CD4-positive, CD25-positive, alpha-beta regulatory T cell (primary cell): ENCODE measurements around the gene DBH. TPM values are rescaled to one million over a fixed set of nuclear protein-coding genes. Genes with fewer than 3 reads are reported as not detected.

ENCODE experiments used
- ATAC-seq, 2 donors: fragments of 150-1000 bp; cut with Tn5 transposase; one replicate each; pipeline ENCODE4 v1.10.0; 2021; ENCODE audit warnings: low read depth in 2 of 2, moderate number of reproducible peaks in 2 of 2, moderate library complexity in 1 of 2
- DNase-seq, 3 donors: peaks; one replicate each; pipeline versions ENCODE4 v3.0.0 to v3.0.0-alpha.2; 2012 to 2022; ENCODE audit warnings: mixed read lengths in 1 of 3
- H3K27ac ChIP-seq: one replicate; pipeline ENCODE4 v1.7.0; 2013; ENCODE audit warnings: mild to moderate bottlenecking, low read length; ENCODE audit not compliant: insufficient read depth, poor library complexity, severe bottlenecking
- H3K27me3 ChIP-seq: one replicate; pipeline ENCODE4 v1.7.0; 2013; ENCODE audit warnings: low read length; ENCODE audit not compliant: control insufficient read depth, insufficient read depth
- H3K36me3 ChIP-seq: one replicate; pipeline ENCODE4 v1.7.0; 2013; ENCODE audit warnings: mild to moderate bottlenecking, low read length, moderate library complexity; ENCODE audit not compliant: control insufficient read depth, insufficient read depth
- H3K4me1 ChIP-seq: 2 replicates; pipeline ENCODE4 v1.7.0; 2013; ENCODE audit warnings: mild to moderate bottlenecking, low read length; ENCODE audit not compliant: insufficient read depth, control insufficient read depth, poor library complexity, severe bottlenecking
- H3K4me3 ChIP-seq: one replicate; pipeline ENCODE4 v1.7.0; 2013; ENCODE audit warnings: low read depth, mild to moderate bottlenecking, low read length, moderate library complexity
- H3K9me3 ChIP-seq, 2 experiments: 1 replicate in 1 of 2; 2 replicates in 1 of 2; pipeline ENCODE4 v1.7.0; 2013; ENCODE audit warnings: low read length in 2 of 2, mild to moderate bottlenecking in 1 of 2, moderate library complexity in 1 of 2; ENCODE audit not compliant: control insufficient read depth in 2 of 2
- H3K27ac Mint-ChIP-seq, 3 donors: one replicate each; pipeline ENCODE4 v1.8.0; 2020 to 2022; ENCODE audit warnings: mild to moderate bottlenecking in 3 of 3, mixed read lengths in 3 of 3, moderate library complexity in 2 of 3
- H3K27me3 Mint-ChIP-seq: one replicate; pipeline ENCODE4 v1.8.0; 2022; ENCODE audit warnings: mild to moderate bottlenecking, mixed read lengths
- H3K36me3 Mint-ChIP-seq: one replicate; pipeline ENCODE4 v1.8.0; 2020; ENCODE audit warnings: mixed read lengths
- H3K4me1 Mint-ChIP-seq, 4 donors: one replicate each; pipeline ENCODE4 v1.8.0; 2020 to 2022; ENCODE audit warnings: mixed read lengths in 4 of 4, mild to moderate bottlenecking in 1 of 4
- H3K4me3 Mint-ChIP-seq, 4 donors: one replicate each; pipeline ENCODE4 v1.8.0; 2020 to 2022; ENCODE audit warnings: mild to moderate bottlenecking in 4 of 4, mixed read lengths in 4 of 4, moderate library complexity in 3 of 4
- H3K9me3 Mint-ChIP-seq, 7 donors: one replicate each; pipeline ENCODE4 v1.8.0; 2020 to 2022; ENCODE audit warnings: mixed read lengths in 7 of 7, mild to moderate bottlenecking in 3 of 7, moderate library complexity in 2 of 7
- polyA plus RNA-seq, 4 donors: library from polyadenylated mRNA; unstranded; fragments of 300-500 nt; fragmentation: Illumina TruSeq; gene quantifications; one replicate each; pipeline ENCODE4 v1.2.3, GENCODE V29; 2021
- total RNA-seq: library from RNA; stranded (reverse); gene quantifications from one replicate; pipeline ENCODE4 v1.2.3, GENCODE V29; 2022

Gene DBH
- total and polyA plus RNA-seq, 5 donors from 2014 or later, result 0.12 TPM; not detected in 4

GRCh38 chr9:133691626-133692363, 55.6 kb downstream of the DBH start:
- ATAC-seq, result no peak
- peak overlapping the region in 2 of 3 donors; percentile 38 to 42 for H3K27ac Mint-ChIP-seq

GRCh38 chr9:133692364-133692985, 56.3 kb downstream of the DBH start:
- H3K27ac ChIP-seq, result no peak overlapping the region
- Mint-ChIP-seq H3K4me3 (peak overlapping the region in 1 of 4 donors; percentile 47), H3K9me3 (no peaks in the 10 kb centered on the region), H3K27me3 (no peaks in the 10 kb centered on the region), H3K4me1 (peaks cover 6 to 32% (median 15%) of the 10 kb centered on the region in 4 donors), H3K36me3 (peaks cover 10% of the 10 kb centered on the region), H3K27ac (peak overlapping the region in 1 of 3 donors; percentile 38)
- H3K4me3 ChIP-seq, result no peak overlapping the region
- peaks cover 1% of the 10 kb centered on the region for H3K4me1 ChIP-seq
- peaks cover 4% of the 10 kb centered on the region for H3K36me3 ChIP-seq
- ATAC-seq (no peak), DNase-seq (no peak)
- no peaks in the 10 kb centered on the region for H3K27me3 ChIP-seq
- H3K9me3 ChIP-seq, result no peaks in the 10 kb centered on the region

More at GRCh38 chr9:133691626-133692363, 55.6 kb downstream of the DBH start:
- Histone ChIP-seq H3K36me3 (peaks cover 4% of the 10 kb centered on the region), H3K27me3 (no peaks in the 10 kb centered on the region), H3K4me3 (no peak overlapping the region), H3K4me1 (no peaks in the 10 kb centered on the region), H3K9me3 (no peaks in the 10 kb centered on the region), H3K27ac (no peak overlapping the region)
- H3K4me3 Mint-ChIP-seq, result peak overlapping the region in 1 of 4 donors; percentile 47
- no peaks in the 10 kb centered on the region for H3K9me3 Mint-ChIP-seq
- peaks cover 5 to 27% (median 10%) of the 10 kb centered on the region in 4 donors for H3K4me1 Mint-ChIP-seq
- no peaks in the 10 kb centered on the region for H3K27me3 Mint-ChIP-seq
- H3K36me3 Mint-ChIP-seq, result peaks cover 10% of the 10 kb centered on the region
- DNase-seq, result no peak

GRCh38 chr9:133693116-133693515, 57.0 kb downstream of the DBH start:
- Histone ChIP-seq H3K36me3 (peaks cover 4% of the 10 kb centered on the region), H3K4me3 (no peak overlapping the region), H3K4me1 (peaks cover 4% of the 10 kb centered on the region), H3K27ac (no peak overlapping the region), H3K9me3 (no peaks in the 10 kb centered on the region), H3K27me3 (no peaks in the 10 kb centered on the region)
- H3K27me3 Mint-ChIP-seq, result no peaks in the 10 kb centered on the region
- peak overlapping the region in 2 of 3 donors; percentile 15 to 53 for H3K27ac Mint-ChIP-seq
- no peak for ATAC-seq
- H3K4me3 Mint-ChIP-seq, result no peak overlapping the region
- H3K36me3 Mint-ChIP-seq, result peaks cover 10% of the 10 kb centered on the region
- DNase-seq, result no peak
- H3K4me1 Mint-ChIP-seq, result peaks cover 9 to 36% (median 19%) of the 10 kb centered on the region in 4 donors
- H3K9me3 Mint-ChIP-seq, result no peaks in the 10 kb centered on the region

DNA sequence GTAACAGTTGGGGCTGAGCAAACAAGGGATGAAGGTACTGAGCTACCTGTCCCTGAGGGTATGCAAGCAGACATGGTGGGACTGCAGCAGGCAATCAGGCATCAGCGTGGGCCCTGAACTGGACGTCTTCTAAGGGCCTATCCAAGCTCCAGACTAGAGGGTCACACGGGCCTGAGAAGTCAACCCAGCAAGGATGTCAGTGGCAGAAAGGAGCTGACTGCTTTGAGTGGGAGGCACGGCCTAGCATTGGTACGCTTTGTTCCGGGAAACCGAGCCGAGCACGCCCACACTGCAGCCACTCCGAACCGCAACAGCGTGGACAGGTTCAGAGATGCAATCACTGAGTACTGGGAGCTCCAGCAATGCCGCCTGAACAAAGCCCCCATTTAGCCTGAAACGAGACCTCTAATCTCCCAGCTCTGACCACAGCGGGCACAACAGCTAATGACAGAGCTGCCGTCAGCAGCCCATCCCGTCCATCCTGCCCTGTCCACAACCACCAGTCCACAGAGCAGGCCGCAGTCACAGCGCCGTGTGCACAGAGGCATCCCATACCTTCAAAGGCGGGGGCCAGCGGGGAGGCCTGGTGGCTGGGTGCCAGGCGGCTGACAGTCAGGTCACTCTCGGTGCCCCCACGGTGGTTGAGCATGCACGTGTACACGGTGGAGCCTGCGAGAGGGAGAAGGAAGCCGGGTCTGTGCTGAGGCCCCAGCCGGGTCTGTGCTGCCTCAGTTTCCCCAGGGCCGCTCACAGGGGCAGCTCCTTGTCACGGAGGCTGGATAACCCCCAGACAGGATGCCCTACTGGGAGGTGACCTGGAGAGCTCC, 57.8 kb downstream of the DBH start:
- Histone ChIP-seq H3K4me1 (peaks cover 12% of the 10 kb centered on the region), H3K9me3 (no peaks in the 10 kb centered on the region), H3K27me3 (no peaks in the 10 kb centered on the region), H3K4me3 (no peak overlapping the region), H3K27ac (no peak overlapping the region), H3K36me3 (peaks cover 4% of the 10 kb centered on the region)
- Mint-ChIP-seq H3K4me1 (peaks cover 16 to 44% (median 23%) of the 10 kb centered on the region in 4 donors), H3K9me3 (peaks cover 0 to 2% (median 0%) of the 10 kb centered on the region in 7 donors), H3K4me3 (no peak overlapping the region), H3K27ac (peak overlapping the region in 2 of 3 donors; percentile 15 to 43), H3K27me3 (no peaks in the 10 kb centered on the region), H3K36me3 (peaks cover 10% of the 10 kb centered on the region)
- ATAC-seq, result no peak
- DNase-seq, result no peak

GRCh38 chr9:133694686-133695085, 58.5 kb downstream of the DBH start:
- Histone ChIP-seq H3K4me3 (no peak overlapping the region), H3K9me3 (no peaks in the 10 kb centered on the region), H3K27me3 (no peaks in the 10 kb centered on the region), H3K27ac (no peak overlapping the region), H3K4me1 (peaks cover 17% of the 10 kb centered on the region), H3K36me3 (peaks cover 4% of the 10 kb centered on the region)
- no peak for ATAC-seq
- no peak for DNase-seq
- Mint-ChIP-seq H3K9me3 (peaks cover 0 to 2% (median 0%) of the 10 kb centered on the region in 7 donors), H3K27ac (peak overlapping the region in 1 of 3 donors; percentile 32), H3K4me3 (no peak overlapping the region), H3K36me3 (peaks cover 10% of the 10 kb centered on the region), H3K4me1 (peaks cover 16 to 51% (median 25%) of the 10 kb centered on the region in 4 donors), H3K27me3 (no peaks in the 10 kb centered on the region)

- Mint-ChIP-seq H3K4me1 (peaks cover 18 to 63% (median 33%) of the 10 kb centered on the region in 4 donors), H3K4me3 (peak overlapping the region in 1 of 4 donors; percentile 71), H3K36me3 (peaks cover 10% of the 10 kb centered on the region), H3K27me3 (no peaks in the 10 kb centered on the region), H3K9me3 (peaks cover 0 to 2% (median 0%) of the 10 kb centered on the region in 7 donors), H3K27ac (peak overlapping the region in 1 of 3 donors; percentile 29)
- Histone ChIP-seq H3K27ac (no peak overlapping the region), H3K27me3 (no peaks in the 10 kb centered on the region), H3K9me3 (no peaks in the 10 kb centered on the region), H3K4me1 (peaks cover 31% of the 10 kb centered on the region), H3K4me3 (no peak overlapping the region), H3K36me3 (no peaks in the 10 kb centered on the region)
- ATAC-seq, result no peak
- no peak for DNase-seq
Measured at GRCh38 chr9:133696071-133696472, 59.9 kb downstream of the DBH start.

- peak overlapping the region; percentile 43 for H3K4me3 ChIP-seq
- H3K27me3 ChIP-seq, result no peaks in the 10 kb centered on the region
- H3K9me3 ChIP-seq, result no peaks in the 10 kb centered on the region
- Mint-ChIP-seq H3K4me1 (peaks cover 24 to 73% (median 39%) of the 10 kb centered on the region in 4 donors), H3K9me3 (peaks cover 0 to 2% (median 0%) of the 10 kb centered on the region in 7 donors), H3K36me3 (peaks cover 5% of the 10 kb centered on the region), H3K4me3 (peak overlapping the region; percentile 31 to 51 (median 41)), H3K27me3 (no peaks in the 10 kb centered on the region), H3K27ac (peak overlapping the region; percentile 69 to 99 (median 77))
- H3K36me3 ChIP-seq, result no peaks in the 10 kb centered on the region
- peaks cover 63% of the 10 kb centered on the region for H3K4me1 ChIP-seq
- ATAC-seq (no peak), DNase-seq (no peak)
- H3K27ac ChIP-seq, result peak overlapping the region; percentile 87
Measured at GRCh38 chr9:133699546-133699945, 63.4 kb downstream of the DBH start.
